HL-60 (cell line): ENCODE measurements around the gene NFE2L3.

Experiments
- DNase-seq, 2 experiments: peaks; one replicate each; pipeline ENCODE4 v3.0.0-alpha.2; 2010 to 2020; ENCODE audit warnings: low read depth in 1 of 2, low spot score in 1 of 2
- H3K27ac ChIP-seq: fragments of 250-450 bp; sonication (Bioruptor Pico); replicated peaks from 2 replicates; pipeline ENCODE4 v1.5.1; 2020; ENCODE audit warnings: mild to moderate bottlenecking, moderate library complexity
- H3K27me3 ChIP-seq: fragments of 250-450 bp; sonication (Bioruptor Pico); 2 replicates; pipeline ENCODE4 v1.5.1; 2021; ENCODE audit warnings: mild to moderate bottlenecking, moderate library complexity; ENCODE audit not compliant: insufficient read depth, poor library complexity, severe bottlenecking
- H3K4me3 ChIP-seq: replicated peaks from 2 replicates; pipeline ENCODE4 v1.5.1; 2011; ENCODE audit warnings: mild to moderate bottlenecking, control low read depth, low read length; ENCODE audit not compliant: insufficient read depth
- GABPA ChIP-seq: IDR thresholded peaks from 2 replicates; pipeline ENCODE4 v1.6.1; 2012; ENCODE audit warnings: low read depth
- POLR2AphosphoS5 ChIP-seq: IDR thresholded peaks from 2 replicates; pipeline ENCODE4 v1.6.1; 2012; ENCODE audit warnings: low read depth
- SPI1 ChIP-seq: IDR thresholded peaks from 2 replicates; pipeline ENCODE4 v1.6.1; 2012; ENCODE audit warnings: low read depth, mild to moderate bottlenecking, borderline replicate concordance
- TF ChIP-seq, protein P1 (sequence below): IDR thresholded peaks from 2 replicates; pipeline ENCODE4 v1.6.1; 2012; ENCODE audit warnings: low read depth; ENCODE audit not compliant: insufficient replicate concordance
- TF ChIP-seq, protein P2 (sequence below): IDR thresholded peaks from one replicate; pipeline ENCODE4 v1.5.1; 2011; ENCODE audit warnings: low read length, control low read depth, inconsistent platforms; ENCODE audit not compliant: insufficient read depth

NFE2L3 gene

DNA sequence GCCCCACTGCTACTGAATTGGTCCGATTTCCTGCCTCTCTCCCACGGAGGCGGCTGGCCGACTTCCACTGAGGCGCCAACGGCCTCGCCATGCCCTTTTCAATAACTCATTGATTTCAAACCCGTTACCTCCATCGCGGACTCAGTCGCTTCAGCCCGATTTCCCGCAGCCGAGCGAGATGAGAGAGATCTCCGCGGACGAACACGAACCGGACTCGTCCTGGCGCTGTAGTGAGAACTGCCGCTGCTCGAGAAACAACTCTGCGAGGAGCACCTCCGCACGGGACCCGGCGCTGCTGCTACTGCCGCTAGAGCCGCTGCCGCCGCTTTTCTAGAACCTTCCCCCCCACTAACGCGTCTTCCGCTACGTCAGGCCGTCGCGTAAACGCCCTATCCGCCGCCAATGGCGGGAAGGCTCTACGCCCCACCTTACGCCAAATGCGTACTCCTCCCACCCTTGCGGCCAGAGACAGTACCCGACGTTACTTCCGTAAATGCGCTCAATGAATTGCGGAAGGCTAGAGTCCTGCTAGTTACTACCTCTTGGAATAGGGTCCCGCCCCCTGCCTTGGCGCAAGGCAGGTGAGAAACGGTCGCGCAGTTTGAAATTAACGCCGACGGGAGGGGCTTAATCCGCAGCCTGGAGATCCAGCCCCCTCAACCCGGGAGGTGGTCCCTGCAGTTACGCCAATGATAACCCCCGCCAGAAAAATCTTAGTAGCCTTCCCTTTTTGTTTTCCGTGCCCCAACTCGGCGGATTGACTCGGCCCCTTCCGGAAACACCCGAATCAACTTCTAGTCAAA is 48.6 kb downstream of the NFE2L3 start, which contains the start of gene HNRNPA2B1:
Gene HNRNPA2B1, minus strand, starts transcription at position 303 of the 803 bp plus-strand sequence. Its CDS starts 169 bp downstream, at position 134.
- peak; percentile 98 for DNase-seq
- Histone ChIP-seq H3K4me3 (peak within 1 kb of the TSS; percentile 77), H3K27me3 (no peaks in the 10 kb centered on the region), H3K27ac (peak within 1 kb of the TSS; percentile 100)
- TF ChIP-seq GABPA (peak; percentile 29; the same call in 1 of the 2 replicates), SPI1 (no peak), POLR2AphosphoS5 (peak; percentile 99)
- TF ChIP-seq, protein P1, sequence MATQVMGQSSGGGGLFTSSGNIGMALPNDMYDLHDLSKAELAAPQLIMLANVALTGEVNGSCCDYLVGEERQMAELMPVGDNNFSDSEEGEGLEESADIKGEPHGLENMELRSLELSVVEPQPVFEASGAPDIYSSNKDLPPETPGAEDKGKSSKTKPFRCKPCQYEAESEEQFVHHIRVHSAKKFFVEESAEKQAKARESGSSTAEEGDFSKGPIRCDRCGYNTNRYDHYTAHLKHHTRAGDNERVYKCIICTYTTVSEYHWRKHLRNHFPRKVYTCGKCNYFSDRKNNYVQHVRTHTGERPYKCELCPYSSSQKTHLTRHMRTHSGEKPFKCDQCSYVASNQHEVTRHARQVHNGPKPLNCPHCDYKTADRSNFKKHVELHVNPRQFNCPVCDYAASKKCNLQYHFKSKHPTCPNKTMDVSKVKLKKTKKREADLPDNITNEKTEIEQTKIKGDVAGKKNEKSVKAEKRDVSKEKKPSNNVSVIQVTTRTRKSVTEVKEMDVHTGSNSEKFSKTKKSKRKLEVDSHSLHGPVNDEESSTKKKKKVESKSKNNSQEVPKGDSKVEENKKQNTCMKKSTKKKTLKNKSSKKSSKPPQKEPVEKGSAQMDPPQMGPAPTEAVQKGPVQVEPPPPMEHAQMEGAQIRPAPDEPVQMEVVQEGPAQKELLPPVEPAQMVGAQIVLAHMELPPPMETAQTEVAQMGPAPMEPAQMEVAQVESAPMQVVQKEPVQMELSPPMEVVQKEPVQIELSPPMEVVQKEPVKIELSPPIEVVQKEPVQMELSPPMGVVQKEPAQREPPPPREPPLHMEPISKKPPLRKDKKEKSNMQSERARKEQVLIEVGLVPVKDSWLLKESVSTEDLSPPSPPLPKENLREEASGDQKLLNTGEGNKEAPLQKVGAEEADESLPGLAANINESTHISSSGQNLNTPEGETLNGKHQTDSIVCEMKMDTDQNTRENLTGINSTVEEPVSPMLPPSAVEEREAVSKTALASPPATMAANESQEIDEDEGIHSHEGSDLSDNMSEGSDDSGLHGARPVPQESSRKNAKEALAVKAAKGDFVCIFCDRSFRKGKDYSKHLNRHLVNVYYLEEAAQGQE = peak; percentile 81
- TF ChIP-seq, protein P2, sequence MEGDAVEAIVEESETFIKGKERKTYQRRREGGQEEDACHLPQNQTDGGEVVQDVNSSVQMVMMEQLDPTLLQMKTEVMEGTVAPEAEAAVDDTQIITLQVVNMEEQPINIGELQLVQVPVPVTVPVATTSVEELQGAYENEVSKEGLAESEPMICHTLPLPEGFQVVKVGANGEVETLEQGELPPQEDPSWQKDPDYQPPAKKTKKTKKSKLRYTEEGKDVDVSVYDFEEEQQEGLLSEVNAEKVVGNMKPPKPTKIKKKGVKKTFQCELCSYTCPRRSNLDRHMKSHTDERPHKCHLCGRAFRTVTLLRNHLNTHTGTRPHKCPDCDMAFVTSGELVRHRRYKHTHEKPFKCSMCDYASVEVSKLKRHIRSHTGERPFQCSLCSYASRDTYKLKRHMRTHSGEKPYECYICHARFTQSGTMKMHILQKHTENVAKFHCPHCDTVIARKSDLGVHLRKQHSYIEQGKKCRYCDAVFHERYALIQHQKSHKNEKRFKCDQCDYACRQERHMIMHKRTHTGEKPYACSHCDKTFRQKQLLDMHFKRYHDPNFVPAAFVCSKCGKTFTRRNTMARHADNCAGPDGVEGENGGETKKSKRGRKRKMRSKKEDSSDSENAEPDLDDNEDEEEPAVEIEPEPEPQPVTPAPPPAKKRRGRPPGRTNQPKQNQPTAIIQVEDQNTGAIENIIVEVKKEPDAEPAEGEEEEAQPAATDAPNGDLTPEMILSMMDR = no peak

DNA sequence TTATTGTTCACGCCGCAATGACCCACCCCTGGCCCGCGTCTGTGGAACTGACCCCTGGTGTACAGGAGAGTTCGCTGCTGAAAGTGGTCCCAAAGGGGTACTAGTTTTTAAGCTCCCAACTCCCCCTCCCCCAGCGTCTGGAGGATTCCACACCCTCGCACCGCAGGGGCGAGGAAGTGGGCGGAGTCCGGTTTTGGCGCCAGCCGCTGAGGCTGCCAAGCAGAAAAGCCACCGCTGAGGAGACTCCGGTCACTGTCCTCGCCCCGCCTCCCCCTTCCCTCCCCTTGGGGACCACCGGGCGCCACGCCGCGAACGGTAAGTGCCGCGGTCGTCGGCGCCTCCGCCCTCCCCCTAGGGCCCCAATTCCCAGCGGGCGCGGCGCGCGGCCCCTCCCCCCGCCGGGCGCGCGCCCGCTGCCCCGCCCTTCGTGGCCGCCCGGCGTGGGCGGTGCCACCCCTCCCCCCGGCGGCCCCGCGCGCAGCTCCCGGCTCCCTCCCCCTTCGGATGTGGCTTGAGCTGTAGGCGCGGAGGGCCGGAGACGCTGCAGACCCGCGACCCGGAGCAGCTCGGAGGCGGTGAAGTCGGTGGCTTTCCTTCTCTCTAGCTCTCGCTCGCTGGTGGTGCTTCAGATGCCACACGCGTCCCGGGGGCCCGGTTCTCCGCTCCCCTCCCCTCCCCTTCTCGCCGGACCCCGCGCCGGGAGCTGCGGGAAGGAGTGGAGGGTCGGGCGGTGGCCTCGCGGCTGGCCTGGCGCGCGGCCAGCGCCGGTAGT is 49.4 kb downstream of the NFE2L3 start, which contains the start of gene CBX3:
Gene CBX3, plus strand, starts transcription at position 499 of the 772 bp plus-strand sequence. CDS start 1,254 bp downstream, outside the sequence.
- Histone ChIP-seq H3K27me3 (no peaks in the 10 kb centered on the region), H3K27ac (peak within 1 kb of the TSS; percentile 100), H3K4me3 (peak within 1 kb of the TSS; percentile 77)
- TF ChIP-seq, protein P1 = peak; percentile 47
- TF ChIP-seq, protein P2 = no peak
- TF ChIP-seq GABPA (no peak; the same call in 1 of the 2 replicates), POLR2AphosphoS5 (peak; percentile 70), SPI1 (peak; percentile 66; the same call in 1 of the 2 replicates)
- peak; percentile 90 to 96 for DNase-seq

DNA sequence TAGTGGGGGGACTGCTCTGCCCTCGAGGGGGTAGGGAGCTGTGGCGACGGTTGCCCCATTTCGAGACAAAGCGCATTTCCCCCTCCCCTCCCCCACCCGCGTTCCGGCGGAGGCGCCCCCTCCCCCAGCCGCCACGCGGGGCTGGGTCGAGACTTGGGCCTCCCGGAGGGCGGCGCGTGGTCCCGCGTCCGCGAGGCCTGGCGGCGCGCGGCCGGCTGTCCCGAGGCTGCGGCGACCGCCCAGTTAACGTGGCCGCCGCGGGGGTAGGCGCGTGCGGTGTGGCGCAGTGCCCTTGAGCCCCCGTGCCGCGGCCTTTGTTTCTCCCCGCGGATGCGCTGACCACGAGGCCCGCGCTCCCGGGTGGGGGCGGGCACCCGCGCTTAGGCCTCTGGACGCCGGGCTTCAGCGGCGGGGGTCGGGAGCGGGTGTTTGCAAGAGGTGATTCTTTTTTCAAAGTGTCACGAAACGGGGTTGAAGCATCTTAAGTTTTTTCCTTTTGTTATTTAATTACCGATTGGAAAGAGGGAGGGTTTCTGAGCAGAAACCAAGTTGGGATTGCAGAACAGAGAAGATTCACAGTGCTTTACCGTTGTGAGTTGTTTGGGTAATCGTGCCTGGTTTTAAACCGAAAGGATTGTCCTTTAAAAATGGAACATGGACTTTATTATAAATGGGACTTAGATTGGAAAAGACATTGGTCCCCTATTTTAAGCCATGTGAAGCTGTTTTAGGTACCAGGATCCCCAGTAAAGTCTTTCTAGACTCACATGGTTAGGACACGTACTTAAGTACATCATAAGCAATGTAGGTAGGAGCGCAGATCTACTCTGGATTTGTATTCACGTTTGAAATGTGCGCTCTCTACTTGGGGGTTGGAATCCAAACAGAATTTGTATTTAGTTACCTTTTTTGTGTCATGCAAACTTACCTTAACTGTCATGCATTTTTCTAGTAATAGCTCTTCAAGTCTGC is 50.3 kb downstream of the NFE2L3 start:
- DNase-seq = peak in 1 of 2 experiments; percentile 65
- TF ChIP-seq, protein P1 = peak; percentile 4
- no peak for TF ChIP-seq GABPA

More for the DNA sequence above, 50.3 kb downstream of the NFE2L3 start:
- Histone ChIP-seq H3K4me3 (peak overlapping the region; percentile 60), H3K27me3 (no peaks in the 10 kb centered on the region), H3K27ac (peak overlapping the region; percentile 100)
